SK-N-SH (cell line): ENCODE results near the gene MYO1C. TPM values are rescaled to one million over a fixed set of nuclear protein-coding genes. Genes with fewer than 3 reads are reported as not detected.

Experiments used
- CTCF ChIA-PET: fragments of 300-600, 350-600 bp; formaldehyde crosslinking; extraction: SDS; loops from one replicate; lab custom pipeline; 2021; lab: Yijun Ruan, JAX
- POLR2A ChIA-PET: fragments of 350-600 bp; sonication (Branson Sonifier 250); formaldehyde crosslinking; extraction: SDS; loops from one replicate; lab custom pipeline; 2020; ENCODE audit warnings: antibody characterized with exemption, inconsistent platforms; lab: Yijun Ruan, JAX
- DNase-seq: peaks from one replicate; pipeline ENCODE4 v3.0.0; 2012
- H2AFZ ChIP-seq: fragments of 200-600 bp; sonication (generic); 2 replicates; pipeline ENCODE4 v1.8.1; 2016; ENCODE audit warnings: antibody characterized with exemption, mild to moderate bottlenecking, low read depth
- H3F3A ChIP-seq: fragments of 200-600 bp; sonication (generic); replicated peaks from 2 replicates; pipeline ENCODE3; 2016; ENCODE audit warnings: antibody characterized with exemption, mild to moderate bottlenecking; ENCODE audit not compliant: insufficient read depth
- H3K27ac ChIP-seq, 2 experiments: fragments of 200-500 bp in 1 of 2; fragments of 200-600 bp in 1 of 2; sonication (Bioruptor generic) in 1 of 2; sonication (generic), shearing (Covaris generic) in 1 of 2; 2 replicates each; pipeline versions ENCODE4 v1.5.1 to v1.6.1; 2014 to 2016; ENCODE audit warnings: low read depth in 2 of 2, inconsistent platforms in 1 of 2, low read length in 1 of 2, mild to moderate bottlenecking in 1 of 2, mixed read lengths in 1 of 2
- H3K27me3 ChIP-seq: fragments of 200-600 bp; sonication (generic), shearing (Covaris generic); 2 replicates; pipeline ENCODE4 v1.6.1; 2016; ENCODE audit warnings: mixed run types; ENCODE audit not compliant: insufficient read depth
- H3K36me3 ChIP-seq, 2 experiments: fragments of 200-500 bp in 1 of 2; fragments of 200-600 bp in 1 of 2; sonication (Bioruptor generic) in 1 of 2; sonication (generic) in 1 of 2; replicated peaks in 1 of 2; 2 replicates each; pipeline versions ENCODE3 to v1.5.1; 2014 to 2016; ENCODE audit warnings: low read length in 1 of 2, mild to moderate bottlenecking in 1 of 2; ENCODE audit not compliant: insufficient read depth in 2 of 2, control insufficient read depth in 1 of 2
- H3K4me1 ChIP-seq, 2 experiments: fragments of 200-500 bp in 1 of 2; fragments of 200-600 bp in 1 of 2; sonication (Bioruptor generic) in 1 of 2; sonication (generic), shearing (Covaris generic) in 1 of 2; 2 replicates each; pipeline versions ENCODE4 v1.5.1 to v1.6.1; 2014 to 2016; ENCODE audit warnings: low read depth in 1 of 2, low read length in 1 of 2, mixed run types in 1 of 2; ENCODE audit not compliant: insufficient read depth in 2 of 2, control insufficient read depth in 1 of 2
- H3K4me2 ChIP-seq: fragments of 200-600 bp; sonication (generic), shearing (Covaris generic); 2 replicates; pipeline ENCODE4 v1.6.1; 2017; ENCODE audit warnings: mixed run types
- H3K4me3 ChIP-seq, 2 experiments: fragments of 200-500 bp in 1 of 2; fragments of 200-600 bp in 1 of 2; sonication (Bioruptor generic) in 1 of 2; sonication (generic), shearing (Covaris generic) in 1 of 2; 2 replicates each; pipeline versions ENCODE4 v1.5.1 to v1.8.1; 2014 to 2016; ENCODE audit warnings: low read depth in 2 of 2, inconsistent platforms in 1 of 2, low read length in 1 of 2, mild to moderate bottlenecking in 1 of 2, mixed read lengths in 1 of 2, moderate library complexity in 1 of 2
- H3K79me2 ChIP-seq: fragments of 200-600 bp; sonication (generic); 2 replicates; pipeline ENCODE4 v1.8.1; 2017; ENCODE audit warnings: mild to moderate bottlenecking; ENCODE audit not compliant: insufficient read depth
- H3K9ac ChIP-seq: fragments of 200-600 bp; sonication (generic); 2 replicates; pipeline ENCODE4 v1.6.1; 2017; ENCODE audit warnings: mixed run types
- H3K9me2 ChIP-seq: fragments of 200-600 bp; sonication (generic); 2 replicates; pipeline ENCODE4 v1.6.1; 2017; ENCODE audit warnings: mixed run types
- H3K9me3 ChIP-seq: fragments of 200-600 bp; sonication (generic); 2 replicates; pipeline ENCODE4 v1.6.1; 2017; ENCODE audit warnings: mixed run types, mild to moderate bottlenecking, moderate library complexity
- H4K20me1 ChIP-seq: fragments of 200-600 bp; sonication (generic); 2 replicates; pipeline ENCODE4 v1.6.1; 2017; ENCODE audit warnings: mild to moderate bottlenecking, mixed run types; ENCODE audit not compliant: insufficient read depth
- CHD2 ChIP-seq: fragments of 150-350 bp; IDR thresholded peaks from 2 replicates; pipeline ENCODE4 v1.6.1; 2018; ENCODE audit warnings: low read length; ENCODE audit not compliant: partially characterized antibody
- ELF1 ChIP-seq: IDR thresholded peaks from 2 replicates; pipeline ENCODE4 v1.4.0; 2012
- EZH2phosphoT487 ChIP-seq: fragments of 200-600 bp; sonication (generic); IDR thresholded peaks from 2 replicates; pipeline ENCODE4 v1.6.1; 2017; ENCODE audit warnings: low read depth, mixed run types, mild to moderate bottlenecking, antibody characterized with exemption, moderate library complexity, borderline replicate concordance
- FOSL2 ChIP-seq: IDR thresholded peaks from 2 replicates; pipeline ENCODE4 v1.4.0; 2012; ENCODE audit warnings: low read depth, mild to moderate bottlenecking, moderate library complexity, borderline replicate concordance
- FOXJ3 ChIP-seq: sonication (generic); formaldehyde crosslinking; IDR thresholded peaks from 2 replicates; pipeline ENCODE4 v1.5.1; 2020; ENCODE audit warnings: mild to moderate bottlenecking, missing genetic modification reagents
- FOXM1 ChIP-seq: IDR thresholded peaks from 2 replicates; pipeline ENCODE4 v1.4.0; 2012; ENCODE audit warnings: low read depth, mild to moderate bottlenecking
- GATA2 ChIP-seq: sonication (generic); formaldehyde crosslinking; IDR thresholded peaks from 2 replicates; pipeline ENCODE4 v1.5.0; 2020; ENCODE audit warnings: mild to moderate bottlenecking, missing genetic modification reagents
- JUND ChIP-seq: IDR thresholded peaks from 2 replicates; pipeline ENCODE4 v1.4.0; 2012
- MAX ChIP-seq: IDR thresholded peaks from 2 replicates; pipeline ENCODE4 v1.4.0; 2012; ENCODE audit warnings: low read depth
- MEF2A ChIP-seq: IDR thresholded peaks from 2 replicates; pipeline ENCODE4 v1.4.0; 2012; ENCODE audit warnings: low read depth, borderline replicate concordance
- MXI1 ChIP-seq: IDR thresholded peaks from 2 replicates; pipeline ENCODE4 v1.6.1; 2012; ENCODE audit warnings: mild to moderate bottlenecking, low read depth, low read length, improper control_type of control experiment
- POLR2AphosphoS5 ChIP-seq: IDR thresholded peaks from 2 replicates; pipeline ENCODE4 v1.6.1; 2012; ENCODE audit warnings: low read depth, low read length
- RCOR1 ChIP-seq: fragments of 150-350 bp; IDR thresholded peaks from 2 replicates; pipeline ENCODE4 v1.6.1; 2017; ENCODE audit warnings: antibody characterized with exemption, low read length
- RXRA ChIP-seq: IDR thresholded peaks from 2 replicates; pipeline ENCODE4 v1.4.0; 2012; ENCODE audit warnings: low read depth, mild to moderate bottlenecking, borderline replicate concordance
- SIN3A ChIP-seq: IDR thresholded peaks from 2 replicates; pipeline ENCODE4 v1.6.1; 2012; ENCODE audit warnings: low read depth, mild to moderate bottlenecking, low read length, moderate library complexity, borderline replicate concordance
- TAF1 ChIP-seq: IDR thresholded peaks from 2 replicates; pipeline ENCODE4 v1.6.1; 2012; ENCODE audit warnings: low read depth, mild to moderate bottlenecking, low read length, moderate library complexity, borderline replicate concordance
- TCF12 ChIP-seq: IDR thresholded peaks from 2 replicates; pipeline ENCODE4 v1.4.0; 2012
- TEAD4 ChIP-seq: IDR thresholded peaks from 2 replicates; pipeline ENCODE4 v1.4.0; 2012; ENCODE audit warnings: mild to moderate bottlenecking, borderline replicate concordance; ENCODE audit not compliant: insufficient read depth
- USF1 ChIP-seq: IDR thresholded peaks from 2 replicates; pipeline ENCODE4 v1.4.0; 2012; ENCODE audit warnings: low read depth, borderline replicate concordance
- YY1 ChIP-seq: IDR thresholded peaks from 2 replicates; pipeline ENCODE4 v1.4.0; 2012; ENCODE audit warnings: low read depth, mild to moderate bottlenecking
- WGBS: methylation state at CpG from one replicate; pipeline ENCODE4 v1.1.6; 2017; ENCODE audit warnings: low lambda C conversion rate; 5-methylcytosine and 5-hydroxymethylcytosine counted together
- polyA plus RNA-seq, 3 experiments: library from polyadenylated mRNA; depleted of rRNA; stranded (reverse); fragments of >200 nt; gene quantifications; 2 replicates each; pipeline ENCODE4 v1.2.3, GENCODE V29; 2012
- TF ChIP-seq, protein P1 (sequence below): fragments of 150-350 bp; IDR thresholded peaks from 2 replicates; pipeline ENCODE4 v1.6.1; 2017; ENCODE audit warnings: antibody characterized with exemption, low read length, low read depth, borderline replicate concordance

The MYO1C gene
- polyA plus RNA-seq, 1 of the 3 experiments (the other 2 are of a cell fraction) = 102 TPM

- TF ChIP-seq EZH2phosphoT487 (no peak), TCF12 (peak; percentile 60), FOXM1 (no peak), FOXJ3 (CRISPR knock-in tag) (no peak), MAX (peak; percentile 69), JUND (peak; percentile 80), MEF2A (no peak), TAF1 (0 out of 2 replicates have a peak, but pooled peaks have one; percentile 13)
- TF ChIP-seq, all 33 proteins: peak for 11
Measured at GRCh38 chr17:1422885-1423284, 69.6 kb downstream of the MYO1C start (continued).

- no peaks in the 10 kb centered on the region for H3K27me3 ChIP-seq
- peaks cover 54% of the 10 kb centered on the region for H4K20me1 ChIP-seq
- peaks cover 16 to 43% of the 10 kb centered on the region in 2 experiments for H3K36me3 ChIP-seq
- H3F3A ChIP-seq = peaks cover 58% of the 10 kb centered on the region
- H2AFZ ChIP-seq = no peak overlapping the region
- H3K4me2 ChIP-seq = no peak overlapping the region
- DNase-seq = no peak
- no peak overlapping the region for H3K9ac ChIP-seq
- peaks cover 0 to 21% of the 10 kb centered on the region in 2 experiments; a peak in 2 of 4 replicates for H3K4me1 ChIP-seq
- TF ChIP-seq POLR2AphosphoS5 (no peak), TEAD4 (no peak), SIN3A (no peak), MAX (no peak), EZH2phosphoT487 (no peak), FOXM1 (no peak), RCOR1 (no peak), JUND (no peak), FOXJ3 (CRISPR knock-in tag) (no peak), USF1 (no peak), MXI1 (no peak), TCF12 (no peak), ELF1 (no peak), GATA2 (no peak), FOSL2 (no peak), YY1 (no peak), RXRA (no peak), CHD2 (no peak)
- TF ChIP-seq, protein P1, sequence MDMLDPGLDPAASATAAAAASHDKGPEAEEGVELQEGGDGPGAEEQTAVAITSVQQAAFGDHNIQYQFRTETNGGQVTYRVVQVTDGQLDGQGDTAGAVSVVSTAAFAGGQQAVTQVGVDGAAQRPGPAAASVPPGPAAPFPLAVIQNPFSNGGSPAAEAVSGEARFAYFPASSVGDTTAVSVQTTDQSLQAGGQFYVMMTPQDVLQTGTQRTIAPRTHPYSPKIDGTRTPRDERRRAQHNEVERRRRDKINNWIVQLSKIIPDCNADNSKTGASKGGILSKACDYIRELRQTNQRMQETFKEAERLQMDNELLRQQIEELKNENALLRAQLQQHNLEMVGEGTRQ = no peak
- TF ChIP-seq, all 33 proteins: peak for 0
- 97% methylated on average over 11 of the region's 11 CpGs for WGBS
- CTCF ChIA-PET = no interaction called here
- Histone ChIP-seq H3K9me2 (no peaks in the 10 kb centered on the region), H3K9me3 (no peaks in the 10 kb centered on the region), H3K27ac (peak overlapping the region in 1 of 2 experiments; percentile 91; a peak in 1 of 4 replicates), H3K79me2 (peaks cover 71% of the 10 kb centered on the region), H3K4me3 (no peak overlapping the region)
- POLR2A ChIA-PET = no interaction called here
Measured at GRCh38 chr17:1421470-1421869, 71.0 kb downstream of the MYO1C start.
